22Rv1 (cell line): ENCODE data around the gene PHTF2.

Source experiments
- H3K27ac ChIP-seq: fragments of 450-650 bp; 2 replicates; pipeline ENCODE4 v1.5.1; 2017
- CTCF ChIP-seq: fragments of 450-650 bp; IDR thresholded peaks from 2 replicates; pipeline ENCODE4 v1.5.1; 2017; ENCODE audit warnings: mild to moderate bottlenecking
- ZFX ChIP-seq: fragments of 450-650 bp; IDR thresholded peaks from 2 replicates; pipeline ENCODE4 v1.6.1; 2017; ENCODE audit warnings: antibody characterized with exemption, borderline replicate concordance

Gene PHTF2

GRCh38 chr7:77765906-77766800, 32.4 kb upstream of the PHTF2 start:
- no peak overlapping the region; the same call in 1 of the 2 replicates for H3K27ac ChIP-seq
- no peak for TF ChIP-seq ZFX
- TF ChIP-seq CTCF: no peak

DNA sequence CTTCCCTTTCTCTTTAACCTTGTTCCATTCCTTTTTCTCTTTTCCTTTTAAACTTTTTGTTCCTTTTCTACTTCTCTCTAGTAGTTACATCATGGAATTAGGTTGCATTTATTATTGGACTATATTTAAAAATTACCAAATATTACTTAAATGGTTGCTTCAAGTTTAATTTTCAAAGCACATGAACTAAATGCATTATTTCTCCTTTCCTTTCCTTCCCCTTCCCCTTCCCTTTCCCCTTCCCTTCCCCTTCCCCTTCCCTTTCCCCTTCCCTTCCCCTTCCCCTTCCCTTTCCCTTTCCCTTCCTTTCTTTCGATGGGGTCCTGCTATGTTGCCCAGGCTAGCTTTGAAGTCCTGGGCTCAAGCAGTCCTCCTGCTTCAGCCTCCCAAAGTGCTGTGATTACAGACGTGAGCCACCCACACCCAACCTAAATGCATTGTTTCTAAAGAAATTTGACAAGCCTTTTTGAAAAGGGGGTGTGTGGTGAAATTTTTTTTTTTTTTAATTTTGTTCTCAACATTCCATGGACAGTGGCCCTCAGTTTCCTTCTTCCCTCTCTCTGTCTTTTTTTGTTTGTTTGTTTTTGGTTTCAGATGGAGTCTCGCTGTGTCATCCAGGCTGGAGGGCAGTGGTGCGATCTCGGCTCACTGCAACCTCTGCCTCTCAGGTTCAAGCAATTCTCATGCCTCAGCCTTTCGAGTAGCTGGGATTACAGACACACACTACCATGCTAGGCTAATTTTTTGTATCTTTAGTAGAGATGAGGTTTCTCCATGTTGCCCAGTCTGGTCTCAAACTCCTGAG, 31.6 kb upstream of the PHTF2 start:
- no peak for TF ChIP-seq CTCF
- TF ChIP-seq ZFX: no peak

DNA sequence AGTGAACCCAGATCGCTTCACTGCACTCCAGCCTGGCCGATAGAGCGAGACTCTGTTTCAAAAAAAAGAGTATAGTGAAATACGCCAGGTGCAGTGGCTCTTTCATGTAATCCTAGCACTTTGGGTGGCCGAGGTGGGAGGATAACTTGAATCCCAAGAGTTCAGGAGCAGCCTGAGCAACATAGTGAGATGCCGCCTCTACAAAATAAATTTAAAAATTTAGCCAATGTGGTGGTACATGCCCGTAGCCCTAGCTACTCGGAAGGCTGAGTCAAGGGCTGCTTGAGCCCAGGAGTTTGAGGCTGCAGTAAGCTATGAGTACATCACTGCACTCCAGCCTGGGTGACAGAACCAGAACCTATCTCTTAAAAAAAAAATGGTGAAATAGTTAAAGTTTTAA, 28.3 kb upstream of the PHTF2 start:
- TF ChIP-seq CTCF: no peak
- no peak for TF ChIP-seq ZFX
- no peak overlapping the region for H3K27ac ChIP-seq

More for the DNA sequence above, 31.6 kb upstream of the PHTF2 start:
- no peak overlapping the region for H3K27ac ChIP-seq

DNA sequence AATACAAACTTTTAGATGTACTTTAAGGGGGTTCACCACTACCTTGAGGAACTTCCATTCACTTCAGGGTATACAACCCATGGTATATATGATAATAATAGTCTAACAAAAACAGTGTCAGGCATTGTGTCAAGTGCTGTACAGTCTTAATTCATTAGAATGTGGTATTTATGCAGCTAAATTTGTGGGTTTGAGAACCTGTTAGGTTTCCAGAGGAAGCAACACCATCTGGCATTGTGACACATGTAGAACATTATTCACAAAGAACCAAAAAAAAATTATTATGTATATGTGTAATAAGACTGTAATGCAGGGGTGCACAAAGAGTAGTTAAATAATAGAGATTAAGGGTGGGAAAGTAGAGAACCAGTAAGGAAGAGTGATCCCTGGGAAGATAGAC, 26.7 kb upstream of the PHTF2 start:
- TF ChIP-seq CTCF (no peak), ZFX (no peak)
- no peak overlapping the region for H3K27ac ChIP-seq

GRCh38 chr7:77778535-77778934, 20.0 kb upstream of the PHTF2 start:
- TF ChIP-seq ZFX: no peak
- TF ChIP-seq CTCF: no peak
- H3K27ac ChIP-seq: no peak overlapping the region

DNA sequence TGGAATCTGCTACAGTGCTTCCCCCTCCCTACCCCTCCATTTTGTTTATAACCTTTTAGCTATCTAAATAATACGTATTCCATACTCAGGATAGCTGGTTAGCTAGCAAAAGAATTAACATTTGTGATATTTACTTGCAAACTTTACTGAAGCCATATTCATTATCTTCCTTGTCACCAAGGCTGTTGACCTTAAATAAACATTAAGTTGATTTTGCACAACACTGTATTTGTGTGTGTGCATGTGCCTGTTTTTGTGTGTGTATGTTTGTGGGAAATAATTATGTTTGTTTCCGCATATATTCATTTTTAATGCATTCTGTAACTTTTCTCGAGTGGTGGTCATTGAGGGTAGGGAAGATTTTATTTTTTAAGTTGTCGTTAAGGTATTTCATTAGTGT, 16.2 kb upstream of the PHTF2 start:
- H3K27ac ChIP-seq: no peak overlapping the region
- TF ChIP-seq CTCF: no peak
- no peak for TF ChIP-seq ZFX

- TF ChIP-seq CTCF: no peak
- no peak overlapping the region for H3K27ac ChIP-seq
Measured at GRCh38 chr7:77783111-77783510, 15.5 kb upstream of the PHTF2 start.
